Calu3 (cell line): Measurements from ENCODE around the gene OSER1. TPM values are rescaled to one million over a fixed set of nuclear protein-coding genes. Genes with fewer than 3 reads are reported as not detected.

Experiments
- BruUV-seq: library from RNA; stranded (reverse); fragments of 400-500 nt; replicated peaks from 2 replicates; lab custom pipeline; 2021; lab: Mats Ljungman, UMichigan
- CTCF ChIA-PET: fragments of 300-600 bp; sonication (Branson Sonifier 250); formaldehyde crosslinking; loops from one replicate; lab custom pipeline; 2022; ENCODE audit warnings: antibody characterized with exemption; lab: Charles Lee
- DNase-seq: peaks from one replicate; pipeline ENCODE4 v3.0.0; 2022
- H3K27ac Mint-ChIP-seq: one replicate; pipeline ENCODE4 v1.8.0; 2022; ENCODE audit warnings: mixed read lengths; ENCODE audit not compliant: unreplicated experiment
- H3K27me3 Mint-ChIP-seq: one replicate; pipeline ENCODE4 v1.8.0; 2022; ENCODE audit warnings: mixed read lengths; ENCODE audit not compliant: unreplicated experiment
- H3K36me3 Mint-ChIP-seq: one replicate; pipeline ENCODE4 v1.8.0; 2022; ENCODE audit warnings: mild to moderate bottlenecking, moderate library complexity, mixed read lengths; ENCODE audit not compliant: insufficient read depth, unreplicated experiment
- H3K4me1 Mint-ChIP-seq: one replicate; pipeline ENCODE4 v1.8.0; 2022; ENCODE audit warnings: mild to moderate bottlenecking, low read depth, mixed read lengths; ENCODE audit not compliant: unreplicated experiment
- H3K4me3 Mint-ChIP-seq: one replicate; pipeline ENCODE4 v1.8.0; 2022; ENCODE audit warnings: mild to moderate bottlenecking, low read depth, moderate library complexity, mixed read lengths; ENCODE audit not compliant: unreplicated experiment
- H3K9me3 Mint-ChIP-seq: one replicate; pipeline ENCODE4 v1.8.0; 2022; ENCODE audit warnings: low read depth, mixed read lengths; ENCODE audit not compliant: unreplicated experiment
- CTCF ChIP-seq: fragments of 200-600 bp; IDR thresholded peaks from one replicate; pipeline ENCODE4 v1.8.0; 2022; ENCODE audit warnings: antibody characterized with exemption; ENCODE audit not compliant: unreplicated experiment
- intact Hi-C: fragments of 100-400 bp; cut with micrococcal nuclease; formaldehyde crosslinking; loops from one replicate; pipeline ENCODE4 v1.10.0; 2022; ENCODE audit not compliant: unreplicated experiment
- total RNA-seq: library from RNA; stranded (reverse); gene quantifications from 2 replicates; pipeline ENCODE4 v1.2.3, GENCODE V29; 2022

The OSER1 gene
- total RNA-seq, 1 experiment from 2014 or later = 56.7 TPM

- peaks cover 5% of the 10 kb centered on the region for H3K36me3 Mint-ChIP-seq
- CTCF ChIA-PET = interaction anchor here (1.6 kb wide), 1 partner anchor 15 kb away, joined by 3 read pairs; no protein-coding TSS in a partner anchor
- TF ChIP-seq CTCF = no peak
- no peak for DNase-seq
- no peak overlapping the region for H3K4me3 Mint-ChIP-seq
- H3K27me3 Mint-ChIP-seq = no peaks in the 10 kb centered on the region
- H3K27ac Mint-ChIP-seq = no peak overlapping the region
- intact Hi-C loops = loop anchor here (5.0 kb wide), 1 partner anchor 155 kb away; no protein-coding TSS in a partner anchor
- BruUV-seq = no TSS peak
- H3K9me3 Mint-ChIP-seq = no peaks in the 10 kb centered on the region
- no peaks in the 10 kb centered on the region for H3K4me1 Mint-ChIP-seq
These were observed 21.3 kb upstream of the OSER1 start for GRCh38 chr20:44231713-44232468.

GRCh38 chr20:44231193-44231592 is 20.6 kb upstream of the OSER1 start:
- Mint-ChIP-seq H3K4me1 (no peaks in the 10 kb centered on the region), H3K4me3 (no peak overlapping the region), H3K9me3 (no peaks in the 10 kb centered on the region), H3K36me3 (peaks cover 5% of the 10 kb centered on the region), H3K27me3 (no peaks in the 10 kb centered on the region), H3K27ac (no peak overlapping the region)
- BruUV-seq = no TSS peak
- DNase-seq = no peak
- intact Hi-C loops = loop anchor here (5.0 kb wide), 1 partner anchor 156 kb away; no protein-coding TSS in a partner anchor
- CTCF ChIA-PET = interaction anchor here (1.6 kb wide), 1 partner anchor 14 kb away, joined by 3 read pairs; no protein-coding TSS in a partner anchor
- no peak for TF ChIP-seq CTCF

GRCh38 chr20:44228465-44229258 is 18.1 kb upstream of the OSER1 start:
- Mint-ChIP-seq H3K9me3 (no peaks in the 10 kb centered on the region), H3K36me3 (peaks cover 5% of the 10 kb centered on the region), H3K27ac (no peak overlapping the region), H3K4me1 (no peaks in the 10 kb centered on the region), H3K27me3 (no peaks in the 10 kb centered on the region), H3K4me3 (no peak overlapping the region)
- no TSS peak for BruUV-seq
- CTCF ChIA-PET = interaction anchor here (2.3 kb wide), 1 partner anchor 11 kb away, joined by 9 read pairs; no protein-coding TSS in a partner anchor
- no peak for DNase-seq
- intact Hi-C loops = no loop called here
- no peak for TF ChIP-seq CTCF

GRCh38 chr20:44224637-44225036 is 14.1 kb upstream of the OSER1 start:
- TF ChIP-seq CTCF = no peak
- Mint-ChIP-seq H3K36me3 (peaks cover 5% of the 10 kb centered on the region), H3K27ac (no peak overlapping the region), H3K27me3 (no peaks in the 10 kb centered on the region), H3K4me1 (no peaks in the 10 kb centered on the region), H3K9me3 (no peaks in the 10 kb centered on the region), H3K4me3 (no peak overlapping the region)
- BruUV-seq = no TSS peak
- CTCF ChIA-PET = interaction anchor here (0.6 kb wide), 1 partner anchor 111 kb away, joined by 3 read pairs; no protein-coding TSS in a partner anchor
- intact Hi-C loops = no loop called here
- no peak for DNase-seq
